ENCODE measurements around the gene GALNT9.

DNA sequence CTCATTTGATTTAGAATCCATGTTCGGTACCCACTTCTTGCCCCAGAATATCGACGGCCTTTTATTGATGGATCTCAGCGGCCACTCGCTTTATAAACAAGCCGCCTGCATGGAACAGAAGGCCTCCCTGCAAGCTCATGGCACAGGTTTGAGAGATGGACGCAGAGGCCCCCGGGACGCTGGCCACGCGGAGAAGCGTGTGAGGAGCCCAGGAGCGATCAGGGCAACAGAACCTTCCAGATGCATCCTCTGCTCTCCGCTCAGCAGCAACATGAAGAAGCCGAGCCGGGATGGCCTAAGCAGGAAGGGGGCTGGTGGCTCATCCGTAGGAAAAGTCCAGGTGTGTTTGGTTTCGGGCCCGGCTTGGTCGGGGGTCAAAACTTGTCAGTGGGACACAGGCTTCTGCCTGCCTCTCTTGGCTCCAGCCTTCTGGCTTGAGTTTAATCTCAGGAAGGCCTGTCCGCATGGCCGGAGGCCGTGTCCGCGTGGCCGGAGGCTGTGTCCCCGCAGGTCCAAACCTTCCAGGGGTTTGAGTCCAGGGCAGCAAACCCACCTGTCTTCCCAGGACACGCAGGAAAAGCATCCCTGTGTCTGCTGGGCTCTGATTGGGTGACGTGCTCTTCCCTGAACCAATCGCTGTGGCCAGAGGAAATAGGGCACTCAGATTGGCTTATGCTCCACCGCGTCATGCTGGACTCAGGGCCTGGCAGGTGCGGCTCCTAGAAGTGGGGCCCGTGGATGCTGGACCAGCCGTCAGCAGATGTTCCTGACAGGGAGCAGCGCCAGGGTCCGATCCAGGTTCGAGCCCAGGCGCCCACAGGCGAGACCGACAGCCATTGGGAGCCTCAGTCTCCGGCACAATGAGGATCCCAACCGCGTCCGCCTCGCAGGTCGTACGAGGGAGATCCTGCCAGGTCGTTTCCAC, 65.0 kb downstream of the GALNT9 start:
- TF ChIP-seq CTCF (IDR thresholded peaks at IDR 0.05) (no peak), POLR2A (IDR thresholded peaks at IDR 0.05; ENCODE audit: low read length) (no peak)

All from A549 (cell line).